WTC11 (cell line): ENCODE results near the gene LRRC17. TPM values are rescaled to one million over a fixed set of nuclear protein-coding genes. Genes with fewer than 3 reads are reported as not detected.

Experiments
- ATAC-seq: fragments of 200-7000 bp; cut with Tn5 transposase; 2 replicates; pipeline ENCODE4 v1.10.0; 2021; ENCODE audit warnings: mild to moderate bottlenecking, moderate library complexity
- CTCF ChIA-PET: fragments of 300-600 bp; sonication (Branson Sonifier 250); formaldehyde crosslinking; loops from one replicate; lab custom pipeline; 2021; ENCODE audit warnings: antibody characterized with exemption; lab: Charles Lee
- POLR2A ChIA-PET: fragments of 350-600 bp; sonication (Branson Sonifier 250); formaldehyde crosslinking; loops from one replicate; lab custom pipeline; 2021; ENCODE audit warnings: antibody characterized with exemption; lab: Charles Lee
- DNase-seq: peaks from one replicate; pipeline ENCODE4 v3.0.0; 2021; ENCODE audit warnings: low spot score
- H3K27ac Mint-ChIP-seq: 2 replicates; pipeline ENCODE4 v1.8.0; 2021; ENCODE audit warnings: mixed read lengths
- H3K27me3 Mint-ChIP-seq: 2 replicates; pipeline ENCODE4 v1.8.0; 2021; ENCODE audit warnings: low read depth, mild to moderate bottlenecking, moderate library complexity, mixed read lengths
- H3K36me3 Mint-ChIP-seq: 2 replicates; pipeline ENCODE4 v1.8.0; 2021; ENCODE audit warnings: mixed read lengths
- H3K4me1 Mint-ChIP-seq: 2 replicates; pipeline ENCODE4 v1.8.0; 2022; ENCODE audit warnings: mixed read lengths
- H3K4me3 Mint-ChIP-seq: 2 replicates; pipeline ENCODE4 v1.8.0; 2021; ENCODE audit warnings: mild to moderate bottlenecking, moderate library complexity, mixed read lengths
- H3K9me3 Mint-ChIP-seq: 2 replicates; pipeline ENCODE4 v1.8.0; 2021; ENCODE audit warnings: mixed read lengths
- CREM ChIP-seq: sonication (generic); formaldehyde crosslinking; IDR thresholded peaks from 2 replicates; pipeline ENCODE4 v1.8.1; 2022; ENCODE audit warnings: mild to moderate bottlenecking, missing genetic modification reagents, moderate library complexity
- ELF4 ChIP-seq: sonication (generic); formaldehyde crosslinking; IDR thresholded peaks from 2 replicates; pipeline ENCODE4 v1.8.1; 2022; ENCODE audit warnings: low read depth, mild to moderate bottlenecking, moderate library complexity, missing genetic modification reagents
- ETV6 ChIP-seq: sonication (generic); formaldehyde crosslinking; IDR thresholded peaks from 2 replicates; pipeline ENCODE4 v1.8.1; 2022; ENCODE audit warnings: mild to moderate bottlenecking, missing genetic modification reagents
- FOXK1 ChIP-seq: sonication (generic); formaldehyde crosslinking; IDR thresholded peaks from 2 replicates; pipeline ENCODE4 v1.8.0; 2022; ENCODE audit warnings: mild to moderate bottlenecking, moderate library complexity, missing genetic modification reagents
- FOXP1 ChIP-seq: sonication (generic); formaldehyde crosslinking; IDR thresholded peaks from 2 replicates; pipeline ENCODE4 v1.8.0; 2022; ENCODE audit warnings: missing genetic modification reagents, mild to moderate bottlenecking, moderate library complexity, borderline replicate concordance
- FOXP4 ChIP-seq: sonication (generic); formaldehyde crosslinking; IDR thresholded peaks from 2 replicates; pipeline ENCODE4 v1.8.0; 2022; ENCODE audit warnings: mild to moderate bottlenecking, missing genetic modification reagents
- HMGXB4 ChIP-seq: sonication (generic); formaldehyde crosslinking; IDR thresholded peaks from 2 replicates; pipeline ENCODE4 v1.8.1; 2023; ENCODE audit warnings: mild to moderate bottlenecking, moderate library complexity, missing genetic modification reagents
- IRF2 ChIP-seq: sonication (generic); formaldehyde crosslinking; IDR thresholded peaks from 2 replicates; pipeline ENCODE4 v1.8.0; 2022; ENCODE audit warnings: low read depth, missing genetic modification reagents, borderline replicate concordance
- JAZF1 ChIP-seq: fragments of 250-450 bp; sonication (Bioruptor Pico); IDR thresholded peaks from 2 replicates; pipeline ENCODE4 v1.9.0; 2021; ENCODE audit warnings: moderate library complexity, mild to moderate bottlenecking, inconsistent platforms
- JUN ChIP-seq: sonication (generic); formaldehyde crosslinking; IDR thresholded peaks from 2 replicates; pipeline ENCODE4 v1.8.0; 2023; ENCODE audit warnings: mild to moderate bottlenecking, missing genetic modification reagents
- NFE2L1 ChIP-seq: sonication (generic); formaldehyde crosslinking; IDR thresholded peaks from 2 replicates; pipeline ENCODE4 v1.8.1; 2023; ENCODE audit warnings: missing genetic modification reagents
- NFYB ChIP-seq: sonication (generic); formaldehyde crosslinking; conservative IDR thresholded peaks from 2 replicates; pipeline ENCODE4 v1.8.0; 2022; ENCODE audit warnings: low read depth, missing genetic modification reagents
- NR1H2 ChIP-seq: sonication (generic); formaldehyde crosslinking; IDR thresholded peaks from 2 replicates; pipeline ENCODE4 v1.9.0; 2021; ENCODE audit warnings: mild to moderate bottlenecking, moderate library complexity, missing genetic modification reagents
- NR2C2 ChIP-seq: sonication (generic); formaldehyde crosslinking; IDR thresholded peaks from 2 replicates; pipeline ENCODE4 v1.8.0; 2022; ENCODE audit warnings: mild to moderate bottlenecking, missing genetic modification reagents
- NR3C1 ChIP-seq: sonication (generic); formaldehyde crosslinking; conservative IDR thresholded peaks from 2 replicates; pipeline ENCODE4 v1.8.1; 2023; ENCODE audit warnings: low read depth, mild to moderate bottlenecking, missing genetic modification reagents
- PRRX2 ChIP-seq: fragments of 250-450 bp; sonication (Bioruptor Pico); IDR thresholded peaks from 2 replicates; pipeline ENCODE4 v1.8.0; 2021; ENCODE audit warnings: mild to moderate bottlenecking
- RELA ChIP-seq: sonication (generic); formaldehyde crosslinking; IDR thresholded peaks from 2 replicates; pipeline ENCODE4 v1.8.1; 2022; ENCODE audit warnings: missing genetic modification reagents, mild to moderate bottlenecking, borderline replicate concordance
- STAT6 ChIP-seq: sonication (generic); formaldehyde crosslinking; conservative IDR thresholded peaks from 2 replicates; pipeline ENCODE4 v1.8.1; 2023; ENCODE audit warnings: mild to moderate bottlenecking, low read depth, missing genetic modification reagents, moderate library complexity
- TEAD1 ChIP-seq: sonication (generic); formaldehyde crosslinking; IDR thresholded peaks from 2 replicates; pipeline ENCODE4 v1.8.0; 2022; ENCODE audit warnings: mild to moderate bottlenecking, missing genetic modification reagents
- TEAD4 ChIP-seq: sonication (generic); formaldehyde crosslinking; IDR thresholded peaks from 2 replicates; pipeline ENCODE4 v1.8.0; 2022; ENCODE audit warnings: mild to moderate bottlenecking, missing genetic modification reagents
- USF1 ChIP-seq: sonication (generic); formaldehyde crosslinking; IDR thresholded peaks from 2 replicates; pipeline ENCODE4 v1.8.0; 2022; ENCODE audit warnings: mild to moderate bottlenecking, missing genetic modification reagents
- USF2 ChIP-seq: sonication (generic); formaldehyde crosslinking; IDR thresholded peaks from 2 replicates; pipeline ENCODE4 v1.8.1; 2023; ENCODE audit warnings: mild to moderate bottlenecking, missing genetic modification reagents, moderate library complexity
- ZBTB21 ChIP-seq: sonication (generic); formaldehyde crosslinking; IDR thresholded peaks from 2 replicates; pipeline ENCODE4 v1.8.1; 2023; ENCODE audit warnings: mild to moderate bottlenecking, missing genetic modification reagents, borderline replicate concordance
- ZNF219 ChIP-seq: sonication (generic); formaldehyde crosslinking; IDR thresholded peaks from 2 replicates; pipeline ENCODE4 v1.8.0; 2023; ENCODE audit warnings: missing genetic modification reagents, mild to moderate bottlenecking, borderline replicate concordance
- ZNF423 ChIP-seq: fragments of 250-450 bp; sonication (Bioruptor Pico); IDR thresholded peaks from 2 replicates; pipeline ENCODE4 v2.1.2; 2022; ENCODE audit warnings: mild to moderate bottlenecking, moderate library complexity
- total RNA-seq: library from RNA; stranded (reverse); gene quantifications from 3 replicates; pipeline ENCODE4 v1.2.3, GENCODE V29; 2021

The LRRC17 gene
- total RNA-seq, 1 experiment from 2014 or later: 1.6 TPM

- ATAC-seq (no peak), DNase-seq (no peak)
- Mint-ChIP-seq H3K4me1 (peaks cover 15% of the 10 kb centered on the region), H3K9me3 (peaks cover 4% of the 10 kb centered on the region), H3K36me3 (no peaks in the 10 kb centered on the region), H3K27ac (no peak overlapping the region), H3K4me3 (no peak overlapping the region), H3K27me3 (no peaks in the 10 kb centered on the region)
- TF ChIP-seq NFE2L1 (CRISPR knock-in tag) (no peak), FOXK1 (CRISPR knock-in tag) (no peak), ELF4 (CRISPR knock-in tag) (no peak)
- ChIA-PET POLR2A (no interaction called here), CTCF (no interaction called here)
Observed at GRCh38 chr7:102979670-102980069, 66.9 kb downstream of the LRRC17 start.

GRCh38 chr7:102981451-102981850 is 68.7 kb downstream of the LRRC17 start:
- no peaks in the 10 kb centered on the region for H3K27me3 Mint-ChIP-seq
- TF ChIP-seq HMGXB4: no peak
- no peak for TF ChIP-seq ZNF423 (CRISPR knock-in tag)
- no peak for TF ChIP-seq USF1
- TF ChIP-seq JUN (CRISPR knock-in tag): no peak
- TF ChIP-seq CREM: no peak
- H3K9me3 Mint-ChIP-seq: peaks cover 4% of the 10 kb centered on the region
- H3K4me1 Mint-ChIP-seq: peaks cover 11% of the 10 kb centered on the region
- H3K36me3 Mint-ChIP-seq: no peaks in the 10 kb centered on the region
- ChIA-PET CTCF (no interaction called here), POLR2A (no interaction called here)
- H3K4me3 Mint-ChIP-seq: no peak overlapping the region
- no peak for DNase-seq
- ATAC-seq: no peak
- no peak overlapping the region for H3K27ac Mint-ChIP-seq

GRCh38 chr7:102982235-102982634 is 69.4 kb downstream of the LRRC17 start:
- POLR2A ChIA-PET: no interaction called here
- H3K27me3 Mint-ChIP-seq: no peaks in the 10 kb centered on the region

More at GRCh38 chr7:102982235-102982634, 69.4 kb downstream of the LRRC17 start:
- H3K4me1 Mint-ChIP-seq: peaks cover 11% of the 10 kb centered on the region
- DNase-seq (no peak), ATAC-seq (no peak)
- peaks cover 4% of the 10 kb centered on the region for H3K9me3 Mint-ChIP-seq
- CTCF ChIA-PET: no interaction called here
- H3K27ac Mint-ChIP-seq: no peak overlapping the region
- H3K4me3 Mint-ChIP-seq: no peak overlapping the region
- TF ChIP-seq ETV6 (CRISPR knock-in tag): no peak
- no peak for TF ChIP-seq NR2C2 (CRISPR knock-in tag)
- TF ChIP-seq RELA: no peak
- no peak for TF ChIP-seq NR1H2 (CRISPR knock-in tag)
- TF ChIP-seq IRF2 (CRISPR knock-in tag): no peak
- TF ChIP-seq TEAD1 (CRISPR knock-in tag): no peak
- no peak for TF ChIP-seq ZNF423 (CRISPR knock-in tag)
- TF ChIP-seq NFYB: no peak
- TF ChIP-seq PRRX2 (CRISPR knock-in tag): no peak
- no peak for TF ChIP-seq ZBTB21
- TF ChIP-seq NR3C1 (CRISPR knock-in tag): no peak
- no peak for TF ChIP-seq STAT6 (CRISPR knock-in tag)
- no peak for TF ChIP-seq ZNF219 (CRISPR knock-in tag)
- TF ChIP-seq USF1: no peak
- no peak for TF ChIP-seq TEAD4 (CRISPR knock-in tag)
- TF ChIP-seq USF2 (CRISPR knock-in tag): no peak
- TF ChIP-seq JAZF1: no peak
- no peak for TF ChIP-seq FOXP1 (CRISPR knock-in tag)
- TF ChIP-seq FOXP4 (CRISPR knock-in tag): no peak
- TF ChIP-seq, all 79 proteins: peak for 0
- H3K36me3 Mint-ChIP-seq: no peaks in the 10 kb centered on the region
